Parathyroid adenoma (tissue), 2 donors: Measurements from ENCODE around the gene HTR3E.

Source experiments
- H2AFZ ChIP-seq: fragments of 300-600 bp; sonication (generic); one replicate; pipeline ENCODE4 v1.7.0; 2017; ENCODE audit warnings: antibody characterized with exemption, mild to moderate bottlenecking
- H3K27ac ChIP-seq: fragments of 300-600 bp; sonication (generic); one replicate; pipeline ENCODE4 v1.7.0; 2017
- H3K27me3 ChIP-seq: fragments of 300-600 bp; sonication (generic); one replicate; pipeline ENCODE4 v1.7.0; 2017; ENCODE audit warnings: low read length; ENCODE audit not compliant: control insufficient read depth, insufficient read depth
- H3K36me3 ChIP-seq: fragments of 300-600 bp; sonication (generic); one replicate; pipeline ENCODE4 v1.7.0; 2017; ENCODE audit warnings: low read length; ENCODE audit not compliant: control insufficient read depth, insufficient read depth
- H3K4me1 ChIP-seq: fragments of 300-600 bp; sonication (generic); one replicate; pipeline ENCODE4 v1.7.0; 2017; ENCODE audit warnings: control low read depth
- H3K4me2 ChIP-seq: fragments of 300-600 bp; sonication (generic); one replicate; pipeline ENCODE4 v1.7.0; 2017; ENCODE audit warnings: low read length
- H3K4me3 ChIP-seq: fragments of 300-600 bp; sonication (generic); one replicate; pipeline ENCODE4 v1.7.0; 2017; ENCODE audit warnings: low read depth, low read length
- H3K79me2 ChIP-seq: fragments of 300-600 bp; sonication (generic); one replicate; pipeline ENCODE4 v1.7.0; 2017; ENCODE audit warnings: control low read depth
- H3K9ac ChIP-seq: fragments of 300-600 bp; sonication (generic); one replicate; pipeline ENCODE4 v1.7.0; 2017; ENCODE audit warnings: mild to moderate bottlenecking
- H3K9me3 ChIP-seq: fragments of 300-600 bp; sonication (generic); one replicate; pipeline ENCODE4 v1.7.0; 2017; ENCODE audit warnings: low read length; ENCODE audit not compliant: control insufficient read depth
- TF ChIP-seq, protein P1 (sequence below): fragments of 300-600 bp; sonication (generic); IDR thresholded peaks from one replicate; pipeline ENCODE4 v1.7.0; 2017; ENCODE audit warnings: antibody characterized with exemption, mild to moderate bottlenecking
- donor health status: primary hyperparathyroidism.

HTR3E gene

DNA sequence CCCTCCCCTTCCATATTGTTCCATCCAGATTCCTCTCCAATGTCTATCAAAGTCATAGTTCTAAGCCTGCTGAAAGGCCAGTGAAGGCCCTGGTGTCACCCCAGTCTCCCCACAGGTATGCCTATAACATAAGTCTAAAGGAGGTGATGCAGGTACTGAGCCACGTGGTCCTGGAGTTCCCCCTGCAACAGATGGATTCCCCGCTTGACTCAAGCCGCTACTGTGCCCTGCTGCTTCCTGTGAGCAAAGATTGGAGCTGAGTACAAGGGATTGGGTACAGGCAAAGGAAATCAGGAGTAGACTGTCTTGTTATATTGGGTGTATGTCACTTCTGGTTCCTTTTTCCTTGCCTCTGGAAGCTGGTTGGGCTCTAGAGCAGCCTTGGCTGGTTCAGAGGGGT, 46.5 kb downstream of the HTR3E start:
- H3K4me1 ChIP-seq: no peaks in the 10 kb centered on the region
- H3K4me2 ChIP-seq: no peak overlapping the region
- H3K9ac ChIP-seq: no peak overlapping the region
- no peaks in the 10 kb centered on the region for H3K9me3 ChIP-seq
- no peak overlapping the region for H3K4me3 ChIP-seq
- no peaks in the 10 kb centered on the region for H3K36me3 ChIP-seq
- TF ChIP-seq, protein P1, sequence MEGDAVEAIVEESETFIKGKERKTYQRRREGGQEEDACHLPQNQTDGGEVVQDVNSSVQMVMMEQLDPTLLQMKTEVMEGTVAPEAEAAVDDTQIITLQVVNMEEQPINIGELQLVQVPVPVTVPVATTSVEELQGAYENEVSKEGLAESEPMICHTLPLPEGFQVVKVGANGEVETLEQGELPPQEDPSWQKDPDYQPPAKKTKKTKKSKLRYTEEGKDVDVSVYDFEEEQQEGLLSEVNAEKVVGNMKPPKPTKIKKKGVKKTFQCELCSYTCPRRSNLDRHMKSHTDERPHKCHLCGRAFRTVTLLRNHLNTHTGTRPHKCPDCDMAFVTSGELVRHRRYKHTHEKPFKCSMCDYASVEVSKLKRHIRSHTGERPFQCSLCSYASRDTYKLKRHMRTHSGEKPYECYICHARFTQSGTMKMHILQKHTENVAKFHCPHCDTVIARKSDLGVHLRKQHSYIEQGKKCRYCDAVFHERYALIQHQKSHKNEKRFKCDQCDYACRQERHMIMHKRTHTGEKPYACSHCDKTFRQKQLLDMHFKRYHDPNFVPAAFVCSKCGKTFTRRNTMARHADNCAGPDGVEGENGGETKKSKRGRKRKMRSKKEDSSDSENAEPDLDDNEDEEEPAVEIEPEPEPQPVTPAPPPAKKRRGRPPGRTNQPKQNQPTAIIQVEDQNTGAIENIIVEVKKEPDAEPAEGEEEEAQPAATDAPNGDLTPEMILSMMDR: no peak
- H3K27ac ChIP-seq: no peak overlapping the region
- H2AFZ ChIP-seq: no peak overlapping the region
- peaks cover 4% of the 10 kb centered on the region for H3K79me2 ChIP-seq
- no peaks in the 10 kb centered on the region for H3K27me3 ChIP-seq

DNA sequence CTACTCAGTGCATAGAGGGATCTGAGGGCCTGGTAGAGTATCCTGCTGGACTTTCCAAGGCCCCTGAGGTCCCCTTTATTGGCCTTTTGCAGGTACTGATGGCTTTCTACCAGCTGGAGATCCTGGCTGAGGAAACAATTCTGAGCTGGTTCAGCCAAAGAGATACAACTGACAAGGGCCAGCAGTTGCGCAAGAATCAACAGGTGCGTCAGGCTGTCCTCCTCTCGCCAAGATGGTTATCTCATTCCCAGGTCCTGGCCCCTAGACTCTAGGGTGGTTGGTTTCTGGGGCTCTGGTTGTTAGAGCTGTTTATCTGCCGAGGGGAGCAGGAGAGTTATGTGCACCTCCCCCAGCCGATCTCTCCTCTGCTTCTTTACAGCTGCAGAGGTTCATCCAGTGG, 47.6 kb downstream of the HTR3E start:
- Histone ChIP-seq H3K4me3 (no peak overlapping the region), H3K4me1 (no peaks in the 10 kb centered on the region), H3K27ac (no peak overlapping the region), H2AFZ (no peak overlapping the region), H3K9ac (no peak overlapping the region), H3K27me3 (no peaks in the 10 kb centered on the region), H3K4me2 (no peak overlapping the region), H3K79me2 (no peaks in the 10 kb centered on the region), H3K36me3 (no peaks in the 10 kb centered on the region), H3K9me3 (no peaks in the 10 kb centered on the region)
- TF ChIP-seq, protein P1: no peak

DNA sequence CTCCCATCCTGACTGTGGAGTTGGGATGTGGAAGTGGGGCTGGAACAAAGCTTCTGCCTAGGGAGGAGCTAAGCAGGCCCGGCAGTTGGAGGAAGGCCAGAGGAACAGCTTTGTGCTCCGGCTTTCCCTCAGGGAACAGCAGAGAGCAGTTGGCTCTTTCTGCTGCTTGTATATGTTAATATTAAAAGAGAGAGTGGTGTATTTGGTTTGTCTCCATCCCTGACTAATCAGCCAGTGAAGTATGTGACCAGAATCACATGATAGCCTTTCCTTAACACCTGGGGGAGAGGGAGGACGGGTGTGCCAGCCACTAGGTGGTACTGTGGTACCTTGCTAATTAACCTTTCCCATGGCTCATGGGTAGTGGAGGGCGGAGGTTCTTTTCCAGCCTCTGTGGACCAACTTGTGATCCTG, 48.3 kb downstream of the HTR3E start:
- no peaks in the 10 kb centered on the region for H3K9me3 ChIP-seq
- no peaks in the 10 kb centered on the region for H3K36me3 ChIP-seq
- no peak overlapping the region for H3K27ac ChIP-seq
- H3K4me2 ChIP-seq: no peak overlapping the region
- no peaks in the 10 kb centered on the region for H3K27me3 ChIP-seq
- TF ChIP-seq, protein P1: peak; percentile 78
- H3K4me3 ChIP-seq: no peak overlapping the region
- H2AFZ ChIP-seq: no peak overlapping the region
- no peak overlapping the region for H3K9ac ChIP-seq
- no peaks in the 10 kb centered on the region for H3K79me2 ChIP-seq
- H3K4me1 ChIP-seq: no peaks in the 10 kb centered on the region

DNA sequence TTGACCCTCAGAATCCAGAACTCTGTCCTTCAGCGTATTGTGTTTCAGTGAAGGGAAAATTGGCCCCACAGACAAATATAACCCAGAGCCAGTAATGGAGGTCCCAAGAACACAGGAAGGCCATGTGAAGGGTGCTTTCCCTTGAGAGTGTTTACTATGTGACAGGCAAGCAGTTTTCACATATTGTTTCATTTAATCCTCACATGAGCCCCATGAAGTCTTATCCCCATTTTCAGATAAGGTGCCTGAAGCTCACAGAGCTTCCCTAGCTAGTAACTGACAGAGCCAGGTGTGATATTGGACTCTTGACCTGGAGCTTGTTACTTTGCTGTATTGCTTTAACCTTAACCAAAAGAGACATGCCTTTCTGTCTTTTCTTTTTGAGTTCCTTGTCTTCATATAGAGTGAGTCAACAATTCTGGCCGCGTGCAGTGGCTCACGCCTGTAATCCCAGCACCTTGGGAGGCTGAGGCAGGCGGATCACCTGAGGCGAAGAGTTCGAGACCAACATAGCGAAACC, 48.9 kb downstream of the HTR3E start:
- no peak overlapping the region for H3K4me3 ChIP-seq
- H3K27me3 ChIP-seq: no peaks in the 10 kb centered on the region
- no peak overlapping the region for H3K4me2 ChIP-seq
- no peaks in the 10 kb centered on the region for H3K79me2 ChIP-seq
- TF ChIP-seq, protein P1: no peak
- H3K36me3 ChIP-seq: no peaks in the 10 kb centered on the region
- H3K4me1 ChIP-seq: no peaks in the 10 kb centered on the region
- no peak overlapping the region for H2AFZ ChIP-seq
- H3K9me3 ChIP-seq: no peaks in the 10 kb centered on the region
- no peak overlapping the region for H3K27ac ChIP-seq
- H3K9ac ChIP-seq: no peak overlapping the region

DNA sequence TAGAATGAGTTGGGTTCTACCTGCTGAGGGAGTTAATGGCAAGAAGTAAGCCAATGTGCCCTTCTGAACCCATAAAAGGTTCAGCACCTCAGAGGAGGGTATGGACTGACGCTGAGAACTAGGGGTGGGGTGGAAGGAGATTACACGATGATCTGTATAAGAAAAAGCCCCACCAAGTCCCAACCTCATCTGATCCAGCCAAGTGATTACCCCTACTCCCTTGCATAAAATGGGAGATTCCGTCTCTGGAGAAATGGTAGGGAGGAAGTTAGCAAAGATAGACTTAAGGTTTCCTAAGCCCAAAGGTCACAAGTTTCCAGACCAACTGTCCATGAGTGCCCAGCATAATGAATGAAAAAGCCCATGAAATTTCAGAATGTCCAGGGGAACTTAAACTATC, 51.2 kb downstream of the HTR3E start:
- TF ChIP-seq, protein P1: no peak
- Histone ChIP-seq H3K4me3 (no peak overlapping the region), H3K4me1 (no peaks in the 10 kb centered on the region), H3K36me3 (no peaks in the 10 kb centered on the region), H3K79me2 (no peaks in the 10 kb centered on the region), H3K27ac (no peak overlapping the region), H3K4me2 (no peak overlapping the region), H3K9me3 (no peaks in the 10 kb centered on the region), H2AFZ (no peak overlapping the region), H3K27me3 (no peaks in the 10 kb centered on the region), H3K9ac (no peak overlapping the region)
